ENCODE measurements around the gene FSTL4.

FSTL4 gene

DNA sequence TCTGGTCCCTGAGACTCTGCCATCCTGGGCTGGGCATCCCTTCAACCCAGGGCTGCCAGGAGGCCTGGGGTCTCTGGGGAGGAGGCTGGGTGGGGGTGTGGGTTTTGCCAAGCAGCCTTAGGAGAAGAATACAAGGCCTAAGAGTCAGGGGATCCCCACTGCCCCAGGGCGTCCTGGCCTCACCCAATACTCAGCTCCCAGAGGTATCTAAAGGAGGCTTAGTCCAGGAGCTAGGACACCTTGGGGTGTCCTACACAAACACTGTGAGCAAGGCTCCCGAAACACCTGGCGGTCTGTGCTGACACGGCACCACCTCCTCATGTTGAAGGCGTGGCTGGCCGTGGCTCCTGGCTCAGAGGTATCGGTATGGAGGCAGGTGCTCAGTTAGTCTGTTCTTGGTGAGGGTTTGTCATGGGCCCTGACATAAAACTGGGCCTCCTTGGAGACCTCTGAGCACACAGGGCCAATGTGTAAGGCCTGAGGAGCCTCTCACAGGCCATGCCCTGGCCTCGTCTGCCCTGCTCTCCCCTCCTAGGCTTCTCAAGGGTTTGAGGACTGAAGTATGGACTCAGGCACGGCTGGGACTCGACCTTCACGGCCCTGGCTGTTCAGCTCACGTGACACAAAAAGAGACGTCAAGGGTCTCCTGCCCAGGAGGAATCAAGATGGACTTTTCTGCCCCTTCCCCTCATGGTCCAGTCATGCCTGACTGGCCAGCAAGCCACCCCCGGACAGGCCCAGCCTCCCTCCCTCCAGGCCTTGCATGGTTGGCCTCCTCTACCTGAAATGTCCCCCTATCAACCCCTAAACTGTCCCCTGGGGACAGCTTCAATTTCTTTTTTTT, 277.3 kb downstream of the FSTL4 start:
- DNase-seq: no peak

DNA sequence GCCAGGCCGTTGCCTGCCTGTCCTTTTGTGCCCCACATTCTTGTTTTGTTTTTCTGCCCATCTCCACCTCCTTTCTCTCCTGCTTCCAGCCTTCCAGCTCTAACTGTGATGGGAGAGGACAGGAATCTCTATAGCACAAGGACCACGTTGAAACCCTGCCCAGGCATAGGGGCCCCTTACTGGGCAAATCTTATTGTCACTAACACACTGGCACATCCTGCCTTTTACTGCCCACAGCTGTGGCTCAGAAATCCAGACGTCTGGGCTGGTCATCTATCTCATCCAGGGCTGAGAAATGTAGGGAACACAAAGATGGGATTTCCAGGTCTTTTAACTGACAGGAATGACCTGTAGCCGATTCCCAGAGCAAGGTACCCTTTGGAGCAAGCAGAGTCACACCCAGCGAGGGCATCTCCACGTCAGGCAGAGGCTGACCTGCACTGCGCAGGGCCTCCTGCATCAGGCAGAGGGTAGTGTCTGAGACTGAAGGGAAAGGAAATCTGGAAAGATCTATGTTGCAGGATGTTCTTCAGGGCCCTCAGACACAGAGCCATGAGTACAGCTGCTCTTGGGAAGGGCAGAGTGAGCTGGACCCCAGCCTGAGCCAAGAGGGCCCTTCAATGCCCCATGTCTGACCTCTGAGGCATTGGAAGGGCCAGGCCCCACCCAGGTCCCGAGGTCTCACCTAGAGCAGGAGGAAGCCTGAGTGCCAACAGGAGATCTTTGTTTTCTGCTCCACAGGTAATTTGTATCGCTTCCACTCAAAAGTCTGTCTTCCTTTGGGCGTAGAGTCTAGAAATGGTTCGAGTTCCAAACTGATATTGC, 278.8 kb downstream of the FSTL4 start:
- DNase-seq: no peak

DNA sequence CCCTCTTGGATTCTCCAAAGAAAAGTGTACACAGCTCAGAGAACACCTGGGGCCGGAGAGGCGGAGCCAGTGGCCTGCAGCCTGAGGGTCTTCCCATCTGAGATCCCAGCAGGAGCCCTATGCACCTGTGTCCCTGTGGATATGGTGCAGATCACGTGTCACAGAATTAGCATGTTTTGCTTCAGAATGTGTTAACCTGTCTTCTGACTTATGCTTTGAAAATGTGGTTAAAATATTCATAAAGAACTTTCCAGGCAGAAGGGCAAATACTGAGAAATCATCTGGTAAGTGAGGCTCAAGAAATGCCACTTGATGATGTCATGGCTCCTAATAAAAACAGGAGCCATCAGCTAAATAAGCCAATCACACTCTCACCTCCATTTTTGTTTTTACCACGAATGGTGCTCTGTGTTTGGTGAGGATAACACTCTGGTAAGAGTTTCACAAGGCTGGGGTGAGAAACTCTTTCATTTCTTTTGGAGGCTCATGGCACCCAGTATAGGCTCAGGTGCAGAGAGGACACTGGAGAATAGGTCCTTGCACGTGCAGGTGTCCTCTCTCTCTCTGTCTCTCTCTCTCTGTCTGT, 279.8 kb downstream of the FSTL4 start:
- DNase-seq: no peak

DNA sequence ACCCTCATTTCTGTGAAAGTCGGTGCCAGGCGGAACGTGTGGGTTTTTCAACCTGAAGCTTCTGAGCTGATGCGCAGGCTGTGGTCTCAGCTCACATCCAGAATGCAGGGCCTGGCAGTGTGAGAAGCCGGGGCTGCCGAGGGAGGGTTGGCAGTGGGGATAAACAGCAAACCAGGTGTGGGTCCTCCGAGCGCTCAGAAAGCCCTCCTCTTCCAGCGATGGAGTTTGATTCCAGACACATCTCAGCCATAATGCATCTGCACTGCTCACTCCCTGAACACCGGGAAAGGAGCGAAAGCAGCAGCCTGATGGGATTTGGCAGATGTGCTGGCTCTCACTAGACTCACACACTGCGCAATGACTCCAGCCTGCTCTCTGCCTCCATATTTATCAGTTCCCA, 280.4 kb downstream of the FSTL4 start:
- no peak for DNase-seq

DNA sequence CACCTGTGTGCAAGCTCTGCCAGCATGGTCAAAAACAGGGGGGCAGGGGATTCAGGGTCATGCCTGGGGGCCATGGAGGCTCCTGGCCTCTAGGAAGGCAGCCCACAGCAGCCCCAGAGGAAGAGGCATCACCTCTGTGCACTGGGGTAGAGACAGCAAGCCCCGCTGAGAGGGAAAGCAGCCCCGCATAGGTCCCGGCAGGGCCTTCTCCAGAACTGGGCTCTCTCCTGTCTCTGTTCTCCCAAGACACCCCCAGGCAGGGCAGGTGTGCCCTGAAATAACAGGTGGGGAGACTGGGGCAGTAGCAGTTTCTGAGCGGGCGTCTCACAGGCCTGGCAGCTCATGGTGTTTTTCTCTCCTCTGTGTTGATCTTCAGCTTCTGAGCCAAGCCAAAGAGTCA, 281.4 kb downstream of the FSTL4 start:
- DNase-seq: no peak

DNA sequence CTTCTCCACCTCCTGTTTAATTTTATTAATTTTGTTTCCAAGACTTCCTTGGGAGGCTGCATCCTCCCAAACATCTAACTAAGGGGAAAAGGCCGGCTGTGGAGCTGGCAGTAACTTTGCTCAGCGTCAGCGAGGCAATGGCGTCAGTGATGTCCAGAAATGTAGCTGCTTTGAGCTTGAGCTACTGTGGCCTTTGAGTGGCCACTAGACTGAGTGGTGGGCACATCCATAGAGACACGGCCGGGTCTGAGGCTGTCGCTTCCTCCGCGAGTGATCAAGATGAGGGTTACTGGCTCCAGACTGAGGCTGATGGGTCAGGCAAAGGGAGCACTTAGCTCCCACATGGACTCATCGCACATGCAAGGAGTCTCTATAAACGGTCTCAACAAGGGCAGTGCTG, 283.5 kb downstream of the FSTL4 start:
- no peak for DNase-seq

DNA sequence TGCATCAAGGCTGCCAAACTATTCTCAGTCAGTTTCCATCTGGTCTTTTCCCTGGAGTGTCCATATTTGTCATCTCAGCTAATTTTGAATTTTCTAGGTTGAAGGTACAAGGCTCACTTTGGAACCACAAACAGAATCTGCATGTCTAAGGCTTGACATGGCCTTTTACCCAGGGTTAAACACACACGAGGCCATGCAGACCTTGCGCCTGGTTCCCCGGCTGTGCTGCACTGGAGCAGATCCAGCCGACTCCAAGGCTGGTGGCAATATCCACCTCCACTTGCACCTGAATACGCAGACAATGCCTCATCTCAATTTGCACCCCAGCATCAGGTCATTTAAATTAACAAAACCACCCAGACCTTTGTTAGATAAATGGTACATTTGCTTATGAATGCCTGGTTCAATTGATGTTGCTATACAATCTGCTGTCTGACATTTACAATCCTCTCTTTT, 284.4 kb downstream of the FSTL4 start:
- no peak for DNase-seq

DNA sequence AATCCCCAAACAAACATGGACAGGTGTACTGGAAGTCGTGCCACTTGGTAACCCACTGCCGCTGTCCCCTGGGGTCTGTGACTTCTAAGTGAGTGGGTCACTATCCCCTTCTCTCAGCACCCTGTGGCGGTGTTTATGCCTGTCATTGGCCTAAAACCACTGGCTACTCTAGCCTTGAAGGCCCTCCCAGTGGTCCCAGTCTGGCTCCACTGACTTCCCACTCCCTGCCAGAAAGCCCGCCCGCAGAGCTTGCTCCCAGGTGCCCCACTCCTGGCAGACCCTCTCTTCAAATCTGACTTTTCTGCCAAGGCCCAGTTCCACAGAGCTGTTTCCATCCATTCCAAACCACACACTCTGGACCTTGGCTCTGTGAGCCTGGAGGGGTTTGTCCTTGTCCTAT, 286.0 kb downstream of the FSTL4 start:
- DNase-seq: no peak

DNA sequence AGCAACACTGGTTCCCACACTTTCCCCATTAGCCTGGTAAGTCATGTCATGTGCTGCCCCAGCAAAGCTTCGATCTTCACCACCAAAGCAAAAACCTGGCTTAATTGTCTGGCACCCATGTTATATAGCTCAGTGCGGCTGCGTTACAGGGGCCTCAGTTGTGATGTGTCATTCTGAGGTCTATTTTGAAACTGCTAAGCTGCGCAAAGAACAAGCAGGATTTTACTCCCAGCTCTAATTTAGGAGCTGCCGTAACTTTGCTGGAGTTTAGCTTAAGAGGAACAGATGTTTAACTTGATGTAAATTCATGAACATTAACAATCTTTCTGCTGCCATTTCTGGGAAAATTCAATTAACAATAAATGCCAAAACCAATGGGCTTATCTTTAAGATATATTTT, 286.5 kb downstream of the FSTL4 start:
- no peak for DNase-seq

DNA sequence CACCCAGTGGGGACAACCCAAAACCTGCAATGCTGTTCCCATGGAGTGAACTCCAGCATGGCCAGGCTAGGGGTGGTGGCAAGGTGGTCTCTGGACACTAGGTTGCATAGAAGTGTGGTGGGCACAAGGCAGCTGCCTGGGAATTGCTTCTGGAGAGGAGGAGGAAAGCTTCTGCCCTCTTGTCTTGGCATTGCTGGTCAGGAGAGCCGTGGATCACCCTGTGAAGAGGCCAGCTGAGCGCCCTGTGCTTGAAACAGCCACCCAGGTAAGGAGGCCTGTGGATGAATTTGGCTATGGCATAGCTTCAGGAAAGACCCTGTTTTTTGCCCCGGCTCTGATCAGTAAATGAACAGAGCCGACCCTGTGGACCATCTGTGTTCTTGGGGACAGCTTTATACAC, 287.4 kb downstream of the FSTL4 start:
- DNase-seq: no peak

DNA sequence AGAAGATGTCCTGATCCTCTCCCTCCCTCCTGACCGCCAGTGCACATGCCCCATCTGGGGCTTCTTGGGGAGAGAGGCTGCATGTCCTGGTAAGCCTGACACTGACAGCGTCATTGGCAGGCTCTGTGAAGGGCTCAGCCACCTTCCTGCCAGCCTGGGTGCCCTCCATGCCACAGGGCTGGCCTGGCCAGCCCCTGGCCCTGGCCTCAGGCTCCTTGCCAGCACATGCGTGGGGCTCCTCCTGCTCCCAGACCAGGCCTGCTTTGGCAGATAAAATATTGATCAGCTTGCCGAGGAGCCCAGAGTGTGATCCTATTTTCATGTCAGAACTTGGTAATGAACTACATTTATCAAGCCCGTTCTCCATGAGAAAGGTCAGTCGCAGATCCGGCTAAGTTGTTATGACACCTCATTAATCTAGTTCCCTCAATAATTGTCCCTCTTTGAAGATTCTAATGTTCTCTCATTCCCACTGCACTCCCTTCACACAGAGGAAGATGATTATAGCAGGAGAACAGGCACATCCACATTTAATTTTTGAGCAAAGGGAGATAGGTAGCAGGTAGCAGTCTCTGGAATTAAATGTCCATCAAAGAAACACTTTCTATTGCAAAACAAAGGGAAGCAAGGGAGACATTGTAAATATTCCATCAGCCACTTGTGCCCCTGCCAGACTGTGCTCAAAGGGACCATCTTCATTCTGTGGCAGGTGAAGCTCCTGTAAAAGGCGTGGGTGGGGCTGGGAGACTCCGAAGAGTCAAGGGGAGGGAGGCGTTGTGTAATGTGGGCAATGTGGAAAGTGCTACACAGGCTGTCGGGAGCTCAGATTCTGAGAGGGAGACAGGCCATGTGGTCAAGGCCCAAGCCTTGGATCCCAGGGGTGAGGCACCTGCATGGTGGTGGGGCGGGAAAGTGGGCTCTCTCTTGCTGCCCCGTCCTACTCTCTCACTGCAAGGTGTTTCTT, 288.6 kb downstream of the FSTL4 start:
- no peak for DNase-seq

DNA sequence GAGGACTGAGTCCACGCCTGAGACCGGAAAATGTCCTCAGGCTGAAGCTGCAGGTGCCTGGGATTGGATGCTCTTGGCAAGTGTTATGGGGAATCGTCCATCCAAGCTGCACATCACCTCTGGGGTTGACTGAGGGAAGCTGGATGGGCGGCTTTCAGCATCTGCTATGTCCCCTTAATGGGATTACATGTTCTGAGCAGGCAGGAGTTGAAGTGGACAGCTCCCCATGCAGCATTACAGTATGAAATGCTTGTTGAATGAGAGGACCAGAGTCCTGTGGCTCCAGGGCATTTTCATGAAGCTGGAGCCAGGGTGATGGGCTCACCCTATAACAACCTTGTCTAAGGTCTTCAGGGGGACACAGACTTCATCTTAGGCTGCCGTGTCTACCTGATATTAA, 289.6 kb downstream of the FSTL4 start:
- DNase-seq: no peak

DNA sequence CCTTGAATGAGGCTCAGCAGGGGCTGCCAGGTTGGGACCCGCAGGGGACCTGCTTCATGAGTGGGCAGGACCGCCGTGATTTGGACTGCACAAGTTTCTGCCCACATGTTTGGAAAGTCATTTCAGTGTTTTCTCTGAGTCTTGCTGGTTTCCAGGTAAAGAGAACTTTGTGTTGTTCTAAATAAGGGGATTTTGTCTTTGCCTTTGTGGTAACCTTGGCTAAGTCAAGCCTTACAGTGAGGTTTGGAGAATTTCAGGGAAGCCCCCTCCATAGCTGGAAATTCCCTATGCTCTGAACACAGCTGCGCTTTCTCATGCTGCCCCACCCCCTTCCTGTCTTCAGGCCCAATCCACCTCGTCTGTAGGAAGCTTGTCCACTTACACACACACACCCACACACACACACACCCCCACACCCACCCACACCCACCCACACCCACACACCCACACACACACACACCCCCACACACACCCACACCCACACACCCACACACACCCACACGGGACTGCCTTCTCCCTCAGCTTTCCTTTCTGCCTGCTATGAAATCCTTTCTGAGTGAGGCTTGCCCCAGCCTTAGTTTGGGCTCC, 290.4 kb downstream of the FSTL4 start:
- DNase-seq: no peak

DNA sequence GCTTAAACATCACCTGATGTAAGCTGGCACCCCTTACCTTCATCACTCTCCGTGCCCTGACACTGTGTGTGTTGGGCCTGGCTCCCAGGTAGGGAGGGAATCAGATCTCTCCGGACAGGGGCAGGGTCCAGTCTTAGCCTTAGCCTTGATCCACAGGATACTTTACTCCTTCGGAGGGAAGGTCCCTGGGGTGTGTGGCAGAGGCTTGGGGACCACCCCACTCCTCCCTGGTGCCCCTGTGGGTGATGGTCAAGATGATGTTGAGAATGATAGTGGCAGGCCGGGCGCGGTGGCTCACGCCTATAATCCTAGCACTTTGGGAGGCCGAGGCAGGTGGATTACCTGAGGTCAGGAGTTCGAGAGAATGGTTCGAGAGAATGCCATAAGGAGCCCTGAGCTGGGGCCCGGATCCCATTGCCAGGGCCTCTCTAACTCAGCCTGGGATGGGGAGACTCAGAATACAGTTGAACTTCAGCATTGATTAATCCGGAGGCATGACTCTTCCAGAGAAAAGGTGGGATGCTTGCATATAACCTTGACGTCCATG, 291.0 kb downstream of the FSTL4 start:
- no peak for DNase-seq

DNA sequence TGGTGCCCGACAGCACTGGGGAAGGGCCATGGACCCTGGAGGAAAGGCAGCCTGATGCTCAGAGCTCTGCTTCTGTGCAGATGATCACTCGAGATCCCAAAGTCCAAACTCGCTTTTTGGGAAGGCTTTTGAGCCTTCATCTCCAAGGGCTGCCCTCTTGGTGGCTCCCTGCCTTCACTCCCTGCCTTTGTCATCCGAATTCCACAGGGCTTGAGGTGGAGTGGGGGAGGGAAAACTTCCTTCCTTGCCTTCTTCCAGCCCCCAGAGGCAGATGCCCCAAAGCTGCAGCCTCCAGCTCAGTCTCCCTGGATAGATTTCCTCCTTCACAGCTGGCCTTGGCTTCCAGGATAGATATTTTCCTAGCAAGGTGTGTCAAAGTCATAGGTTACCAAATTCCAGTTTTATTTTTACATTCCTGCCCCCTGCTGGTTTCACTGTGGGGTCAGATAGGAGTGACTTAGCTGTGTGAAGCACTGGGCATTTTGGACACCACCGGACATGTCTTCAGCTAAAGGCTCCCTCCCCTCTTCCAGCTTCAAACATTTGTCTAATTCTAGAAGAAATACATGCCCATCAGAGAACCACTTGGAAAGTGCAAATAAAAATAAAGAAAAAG, 292.3 kb downstream of the FSTL4 start:
- DNase-seq: no peak

DNA sequence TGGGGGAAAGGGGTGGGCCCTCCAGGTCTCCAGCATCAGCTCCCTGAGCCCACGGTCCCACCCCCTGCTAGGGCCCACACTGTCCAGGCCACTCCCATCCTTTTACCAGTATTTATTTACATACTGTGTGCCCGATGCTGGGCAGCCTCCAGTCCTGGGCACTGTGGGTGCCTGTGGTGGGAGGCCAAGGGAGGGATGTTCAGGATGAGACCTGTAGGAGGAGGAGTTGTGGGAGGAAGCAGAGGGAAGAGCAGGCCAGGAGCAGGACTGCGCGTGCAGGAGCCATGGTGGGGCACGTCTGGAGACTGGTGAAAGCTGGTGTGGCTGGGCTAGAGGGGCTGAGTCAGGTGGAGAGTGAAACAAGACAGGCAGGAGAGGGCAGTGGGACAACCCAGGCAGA, 293.1 kb downstream of the FSTL4 start:
- no peak for DNase-seq

DNA sequence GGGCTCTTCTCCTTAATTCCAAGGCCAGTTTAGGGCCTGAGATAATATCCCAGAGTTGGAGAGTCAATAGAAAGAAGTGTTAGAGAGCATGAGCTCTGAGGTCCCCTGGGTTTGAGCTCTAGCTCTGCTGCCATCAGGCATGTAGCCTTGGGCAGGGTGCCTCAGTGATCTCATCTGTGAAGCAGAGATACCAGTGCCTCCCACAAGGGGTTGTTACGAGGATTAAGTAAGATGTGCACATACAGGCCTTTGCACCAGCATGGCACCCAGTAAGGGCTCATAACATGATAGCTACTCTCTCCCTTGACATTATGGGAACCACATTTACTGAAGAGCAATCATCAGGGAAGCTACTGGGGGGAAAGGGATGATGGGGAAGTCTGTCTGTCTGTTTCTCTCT, 294.8 kb downstream of the FSTL4 start:
- DNase-seq: no peak

DNA sequence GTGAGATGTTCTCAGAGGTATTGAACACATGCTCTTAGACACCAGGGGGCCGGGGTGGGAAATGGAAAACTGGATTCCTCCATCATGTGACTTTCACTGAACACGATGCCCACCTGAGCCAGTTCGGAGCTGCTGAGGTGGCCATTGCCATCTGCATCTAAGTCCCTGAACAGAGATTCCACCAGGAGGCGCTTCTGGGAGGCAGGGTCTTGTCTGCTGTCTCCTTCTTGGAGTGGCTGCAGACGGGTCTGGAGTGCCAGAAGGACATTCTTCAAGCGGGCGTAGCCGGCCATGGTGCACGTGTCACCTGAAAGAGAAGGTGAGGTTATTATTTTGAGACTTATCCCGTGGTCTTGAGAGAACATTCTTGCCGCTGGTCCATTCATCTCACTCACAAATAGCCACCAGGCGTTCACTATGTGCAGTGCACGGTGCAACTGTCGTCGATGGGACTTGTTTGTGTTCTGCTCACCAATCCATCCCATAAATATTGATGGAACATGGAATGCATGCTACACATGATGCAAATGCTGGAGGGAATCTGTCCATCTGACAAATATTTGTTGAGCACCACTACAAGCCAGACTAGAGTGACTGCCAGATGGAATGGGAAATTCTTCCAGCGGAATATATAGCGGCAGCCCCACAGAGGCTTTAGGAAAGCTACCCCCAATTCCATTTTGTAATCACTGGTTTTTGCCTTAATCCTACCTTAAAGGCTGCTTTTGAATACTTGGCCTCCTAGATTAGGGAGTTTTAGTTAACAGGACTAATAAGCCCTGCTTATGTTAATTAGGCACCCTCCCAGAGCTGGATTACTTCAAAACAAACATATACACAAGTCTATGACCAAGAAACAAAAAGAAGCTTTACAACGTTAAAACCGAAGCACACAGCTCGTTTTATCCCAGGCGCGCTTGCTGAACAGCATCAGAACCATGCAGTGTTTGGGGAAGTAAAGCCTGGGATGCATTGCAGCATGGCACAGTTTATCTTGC, 295.7 kb downstream of the FSTL4 start:
- DNase-seq: no peak

DNA sequence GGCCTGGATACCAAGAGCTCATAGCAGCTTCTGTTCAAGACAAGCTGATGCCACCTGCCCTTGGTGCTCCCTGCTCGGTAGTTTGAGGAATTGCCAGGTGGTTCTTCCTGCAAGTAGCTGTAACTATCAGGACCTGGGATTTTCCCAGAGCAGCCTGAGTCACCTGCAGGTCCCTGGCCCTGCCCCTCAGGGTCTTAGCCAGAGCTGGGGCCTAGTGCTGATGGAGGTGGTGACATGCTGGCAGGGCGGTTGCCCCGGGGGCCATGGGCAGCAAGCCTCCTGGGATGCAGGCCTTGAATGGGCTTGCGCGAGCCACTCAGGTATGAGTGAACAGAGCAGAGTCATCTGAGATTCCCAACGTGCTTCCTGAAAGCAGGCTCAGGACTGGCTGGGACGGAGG, 298.3 kb downstream of the FSTL4 start:
- DNase-seq: no peak

DNA sequence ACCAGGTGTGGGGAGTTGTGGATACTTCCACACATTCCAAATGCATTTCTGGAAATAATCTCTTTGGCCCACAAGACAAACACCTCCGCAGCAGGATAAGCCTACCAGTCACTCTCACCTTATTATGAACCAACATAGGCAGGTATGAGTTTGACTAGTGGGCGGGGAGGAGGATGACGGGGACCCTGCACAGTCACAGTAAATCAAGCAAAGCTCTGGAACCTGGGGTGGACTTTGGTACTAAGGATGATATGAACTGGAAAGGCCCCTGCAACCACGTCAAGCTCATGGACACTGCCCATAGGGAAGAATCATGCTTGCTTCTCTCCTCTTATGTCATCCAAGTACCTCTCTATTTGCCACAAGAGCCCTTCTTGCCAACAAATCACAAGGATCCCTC, 301.2 kb downstream of the FSTL4 start:
- DNase-seq: no peak

Data from amniotic stem cell (primary cell).